GM18520 (cell line): ENCODE data around the gene LRRC47.
"Not testable (repeated sequence)": the region's sequence is repeated elsewhere in the genome, so short reads cannot be mapped to it uniquely, and the experiment has no call there.

Experiments
- ATAC-seq: cut with Tn5 transposase; IDR thresholded peaks from one replicate; pipeline ENCODE4 v1.9.1; 2021; ENCODE audit not compliant: unreplicated experiment

Gene LRRC47

DNA sequence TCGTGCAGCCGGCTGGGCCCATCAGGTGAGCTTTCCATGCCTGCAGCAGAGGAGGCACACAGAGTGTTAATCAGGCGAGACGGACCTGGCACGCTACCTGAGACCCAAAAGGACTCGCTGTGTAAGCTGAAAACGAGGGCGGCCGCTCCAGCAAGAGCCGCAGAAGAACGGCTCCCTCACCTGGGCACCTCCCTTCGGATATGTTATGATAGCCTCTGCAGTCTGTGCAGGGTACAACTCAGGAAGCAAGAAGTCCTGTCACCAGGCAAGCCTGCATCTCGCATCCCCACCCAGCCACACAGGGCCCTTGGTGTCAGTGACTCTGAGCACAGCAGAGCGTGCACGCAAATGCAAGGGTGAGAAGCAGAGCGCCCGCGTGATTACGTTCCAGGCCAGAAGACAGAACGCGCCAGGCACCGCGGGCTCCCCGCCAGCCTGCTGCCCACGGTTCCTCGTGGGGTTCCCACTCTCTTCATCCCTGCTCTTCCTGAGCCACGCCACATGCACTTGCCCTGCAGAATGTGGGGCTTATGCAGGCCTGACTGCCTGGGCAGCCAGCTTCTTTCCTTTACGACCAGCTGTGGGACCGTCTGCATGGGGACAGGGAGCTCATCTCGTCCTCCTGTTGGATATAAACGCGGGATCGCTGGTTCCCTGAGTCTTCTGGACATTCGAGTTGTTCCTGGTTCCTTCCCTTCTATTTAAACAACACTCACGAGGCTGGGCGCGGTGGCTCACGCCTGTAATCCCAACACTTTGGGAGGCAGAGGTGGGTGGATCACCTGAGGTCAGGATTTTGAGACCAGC lies 20.2 kb upstream of the LRRC47 start:
- no peak for ATAC-seq

DNA sequence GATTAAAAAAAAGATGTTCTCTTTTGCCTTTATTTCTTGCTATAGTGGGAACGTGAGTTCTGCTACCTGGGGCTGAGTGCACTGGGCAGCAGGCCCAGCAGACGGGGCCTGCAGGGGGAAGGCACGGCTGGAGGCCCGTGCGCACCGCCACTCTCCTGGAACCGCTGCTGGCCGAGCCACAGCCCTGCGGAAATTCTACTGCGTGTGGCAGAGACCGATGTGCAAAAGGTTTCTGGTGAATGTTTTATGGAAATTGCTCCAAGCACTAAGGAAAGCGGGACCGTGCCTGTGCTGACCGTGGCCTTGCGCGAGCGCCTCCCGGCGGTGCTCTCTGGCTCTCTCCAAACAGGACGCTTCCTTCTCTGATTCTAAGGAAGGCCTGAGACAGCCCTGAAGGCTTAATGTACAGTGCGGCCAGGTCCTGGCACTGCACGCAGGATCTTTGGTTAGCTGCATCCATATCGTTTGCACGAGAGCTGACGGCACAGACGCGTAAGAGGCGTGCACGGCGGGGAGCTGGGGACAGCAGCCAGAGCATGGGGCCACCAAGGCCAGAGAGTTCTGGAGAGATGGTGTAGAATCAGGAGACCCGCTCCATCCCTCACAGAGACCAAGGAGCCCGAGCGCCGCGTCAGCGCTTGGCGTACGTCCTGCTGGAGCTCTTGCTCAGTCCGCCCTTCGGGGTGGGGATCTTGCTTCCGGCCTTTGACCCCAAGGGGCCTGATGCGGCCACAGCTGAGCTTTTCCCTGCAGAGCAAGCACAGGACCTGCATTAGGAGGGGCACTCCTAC lies 18.7 kb upstream of the LRRC47 start:
- ATAC-seq = no peak

DNA sequence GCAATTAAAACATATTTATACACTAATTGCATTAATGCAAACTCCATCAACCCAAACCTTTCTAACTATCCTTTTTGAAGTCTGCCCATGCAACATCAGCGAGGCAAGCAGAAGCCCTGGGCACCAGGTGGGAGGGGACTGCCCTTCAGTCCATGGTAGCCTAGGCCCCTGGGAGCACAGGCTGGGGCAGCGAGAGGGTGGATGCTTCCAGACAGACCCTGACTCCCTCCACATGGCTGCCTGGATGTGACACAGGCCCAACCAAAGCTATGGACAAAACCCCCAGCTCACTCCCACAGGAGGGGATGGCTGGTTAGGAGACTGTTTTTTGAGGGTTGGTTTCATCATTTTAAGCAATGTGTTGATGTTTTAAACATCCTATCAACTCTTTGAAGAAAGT lies 17.8 kb upstream of the LRRC47 start:
- ATAC-seq = no peak

DNA sequence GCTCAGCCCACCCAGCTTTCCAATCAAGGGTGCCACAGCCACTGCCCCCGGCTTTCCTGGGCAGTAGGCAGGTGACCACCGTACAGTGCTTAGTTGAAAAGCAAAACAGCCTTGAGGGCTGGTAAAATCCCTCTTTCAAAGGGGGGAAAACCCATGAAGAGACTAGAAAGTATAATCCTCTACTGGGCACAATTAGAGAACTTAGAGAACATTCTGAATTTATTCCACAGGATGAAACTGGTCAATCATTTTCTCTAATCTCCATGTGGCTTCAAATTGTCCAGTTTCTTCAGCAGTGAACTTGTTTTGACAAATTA lies 15.3 kb upstream of the LRRC47 start:
- no peak for ATAC-seq

DNA sequence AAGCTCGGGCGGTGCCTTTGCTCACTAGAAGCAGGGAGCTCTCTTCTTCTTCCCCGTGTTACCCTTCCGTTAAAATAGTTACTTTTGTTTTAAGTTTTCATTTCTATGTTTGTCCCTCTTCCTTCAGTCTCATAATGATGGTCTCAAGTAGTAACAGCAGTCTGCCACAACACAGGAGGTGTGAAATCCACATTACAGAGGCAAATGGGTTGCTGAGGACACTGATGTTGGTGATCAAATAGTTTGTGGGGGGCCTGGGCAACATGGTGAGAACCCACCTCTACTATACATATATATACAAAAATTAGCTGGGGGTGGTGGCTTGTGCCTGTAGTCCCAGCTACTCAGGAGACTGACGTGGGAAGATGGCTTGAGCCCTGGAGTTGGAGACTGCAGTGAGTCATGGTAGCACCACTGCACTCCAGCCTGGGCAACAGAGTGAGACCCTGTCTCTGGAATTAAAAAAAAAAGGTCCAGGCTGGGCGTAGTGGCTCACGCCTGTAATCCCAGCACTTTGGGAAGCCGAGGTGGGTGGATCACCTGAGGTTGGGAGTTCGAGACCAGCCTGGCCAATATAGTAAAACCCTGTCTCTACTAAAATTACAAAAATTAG lies 14.0 kb upstream of the LRRC47 start:
- not testable (repeated sequence) for ATAC-seq

DNA sequence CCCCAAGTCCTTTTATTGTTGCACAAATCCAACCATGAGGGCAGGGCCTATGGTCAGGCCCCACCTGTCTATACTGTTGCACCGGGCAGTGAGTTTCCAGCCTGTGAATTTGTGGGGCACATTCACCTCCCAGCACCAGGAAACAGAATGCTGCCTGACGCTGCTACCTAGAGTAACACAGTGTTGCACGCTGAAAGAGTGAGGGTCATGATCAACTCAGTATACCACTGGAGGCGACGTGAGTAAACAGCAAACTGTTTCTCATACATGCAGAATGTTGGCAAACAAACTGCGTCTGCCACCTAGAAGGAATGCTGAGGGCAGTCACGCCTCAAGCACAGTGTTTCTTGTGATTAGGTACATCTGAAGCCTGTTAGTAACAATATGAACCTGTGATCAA lies 13.4 kb upstream of the LRRC47 start:
- ATAC-seq = no peak

DNA sequence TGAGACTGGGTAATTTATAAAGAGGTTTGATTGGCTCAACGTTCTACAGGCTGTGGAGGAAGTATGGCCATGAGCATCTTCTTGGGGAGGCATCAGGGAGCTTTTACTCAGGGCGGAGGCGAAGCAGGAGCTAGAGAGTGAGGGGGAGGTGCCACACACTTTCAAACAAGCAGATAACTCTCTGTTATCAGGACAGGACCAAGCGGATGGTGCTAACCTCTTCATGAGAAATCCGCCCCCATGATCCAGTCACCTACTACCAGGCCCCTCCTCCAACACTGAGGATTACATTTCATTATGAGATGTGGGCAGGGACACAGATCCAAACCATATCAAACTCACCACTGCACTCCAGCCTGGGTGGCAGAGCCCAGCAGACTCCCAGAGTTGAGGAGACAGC lies 11.5 kb upstream of the LRRC47 start:
- ATAC-seq = no peak

DNA sequence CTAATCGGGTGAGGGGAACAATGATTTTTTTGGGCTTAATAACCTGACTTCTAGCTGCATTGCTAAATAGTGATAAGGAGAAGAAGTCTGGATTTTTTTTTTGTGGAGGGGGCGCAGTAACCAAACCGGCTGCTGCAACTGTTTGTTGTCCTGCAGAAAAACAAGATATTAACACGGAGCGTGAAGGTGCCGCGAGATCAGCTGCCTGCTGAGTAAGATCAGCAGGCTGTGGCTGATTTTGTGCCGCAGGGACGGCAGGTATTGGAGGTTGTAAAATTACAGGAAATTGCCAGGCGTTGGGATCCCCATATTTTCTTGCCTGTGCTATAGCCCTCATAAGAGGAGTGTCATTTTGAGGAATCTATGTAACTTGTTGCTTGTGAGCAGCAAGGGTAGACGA lies 8.7 kb upstream of the LRRC47 start:
- ATAC-seq = no peak

DNA sequence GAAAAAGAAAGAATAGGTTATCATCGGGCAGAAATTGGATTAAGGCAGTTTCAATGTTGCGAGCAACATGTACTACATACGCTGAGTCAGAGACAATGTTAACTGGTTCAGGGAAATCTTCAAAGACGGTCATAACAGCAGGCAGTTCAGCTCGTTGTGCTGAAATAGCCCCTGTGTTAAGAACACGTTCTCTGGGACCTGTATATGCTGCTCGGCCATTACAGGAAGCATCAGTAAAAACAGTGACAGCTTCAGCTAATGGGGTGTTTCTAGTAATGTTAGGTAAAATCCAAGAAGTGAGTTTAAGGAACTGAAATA lies 8.3 kb upstream of the LRRC47 start:
- not testable (repeated sequence) for ATAC-seq

DNA sequence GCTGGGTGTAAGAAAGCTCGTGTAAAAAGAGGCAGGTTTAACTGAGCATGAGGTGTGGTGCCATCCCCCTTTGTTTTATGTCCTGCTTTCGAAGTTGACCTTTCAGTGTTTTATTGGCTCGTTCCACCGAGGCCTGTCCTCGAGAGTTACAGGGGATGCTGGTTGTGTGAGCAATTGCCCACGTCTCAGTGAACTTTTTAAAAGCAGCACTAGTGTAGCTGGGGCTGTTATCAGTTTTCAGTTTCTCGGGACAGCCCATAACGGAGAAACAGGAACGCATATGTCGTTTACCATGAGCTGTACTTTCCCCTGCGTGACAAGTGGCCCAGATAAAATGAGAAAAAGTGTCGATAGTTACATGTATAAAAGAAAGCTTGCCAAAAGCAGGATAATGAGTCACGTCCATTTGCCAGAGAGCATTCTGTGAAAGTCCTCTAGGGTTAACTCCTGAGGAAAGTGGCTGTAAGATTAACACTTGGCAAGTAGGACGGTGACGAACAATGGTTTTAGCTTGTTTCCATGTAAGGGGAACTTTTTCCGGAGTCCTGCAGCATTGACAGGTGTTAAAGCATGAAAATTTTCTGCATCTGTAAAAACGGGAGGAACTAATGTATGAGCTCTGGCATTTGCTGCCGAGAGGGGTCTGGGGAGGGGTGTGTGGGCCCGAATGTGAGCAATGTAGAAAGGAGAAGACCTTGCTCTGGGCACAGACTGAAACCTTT lies 7.8 kb upstream of the LRRC47 start:
- no peak for ATAC-seq

DNA sequence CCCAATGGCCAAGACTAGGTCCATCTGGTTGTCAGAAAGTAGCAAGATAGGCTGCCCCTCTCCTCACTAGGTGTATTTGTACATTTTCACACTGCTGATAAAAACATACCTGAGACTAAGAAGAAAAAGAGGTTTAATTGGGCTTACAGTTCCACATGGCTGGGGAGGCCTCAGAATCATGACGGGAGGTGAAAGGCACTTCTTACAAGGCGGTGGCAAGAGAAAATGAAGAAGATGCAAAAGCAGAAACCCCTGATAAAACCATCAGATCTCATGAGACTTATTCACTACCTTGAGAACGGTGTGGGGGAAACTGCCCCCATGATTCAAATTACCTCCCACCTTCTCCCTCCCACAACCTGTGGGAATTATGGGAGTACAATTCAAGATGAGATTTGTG lies 4.5 kb upstream of the LRRC47 start:
- not testable (repeated sequence) for ATAC-seq

DNA sequence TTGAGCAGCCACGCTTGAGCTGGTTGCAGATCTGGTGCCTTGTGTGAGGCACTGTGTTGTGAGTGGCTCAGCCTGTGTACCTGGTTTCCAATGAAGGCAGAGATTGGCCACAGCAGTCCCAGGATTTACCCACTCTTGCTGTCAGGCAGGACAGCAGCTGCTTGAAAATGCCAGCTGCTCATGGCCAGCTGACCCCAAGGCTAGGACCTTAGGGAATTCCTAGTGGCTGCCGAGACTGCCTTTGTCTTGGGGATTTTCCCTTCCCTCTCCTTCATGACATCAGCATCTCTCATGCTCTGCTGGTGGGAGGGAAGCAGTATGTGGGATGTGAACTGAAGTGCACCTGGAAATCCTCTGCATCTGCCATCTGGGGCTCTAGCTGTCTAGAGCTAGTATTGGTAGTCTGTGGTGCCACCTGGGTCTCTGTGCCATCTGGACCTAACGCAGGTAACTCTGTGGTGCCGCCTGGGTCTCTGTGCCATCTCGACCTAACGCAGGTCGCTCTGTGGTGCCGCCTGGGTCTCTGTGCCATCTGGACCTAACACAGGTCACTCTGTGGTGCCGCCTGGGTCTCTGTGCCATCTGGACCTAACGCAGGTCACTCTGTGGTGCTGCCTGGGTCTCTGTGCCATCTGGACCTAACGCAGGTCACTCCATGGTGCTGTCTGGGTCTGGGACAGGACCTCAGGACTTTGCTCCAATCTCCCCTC lies 3.8 kb upstream of the LRRC47 start:
- no peak for ATAC-seq

DNA sequence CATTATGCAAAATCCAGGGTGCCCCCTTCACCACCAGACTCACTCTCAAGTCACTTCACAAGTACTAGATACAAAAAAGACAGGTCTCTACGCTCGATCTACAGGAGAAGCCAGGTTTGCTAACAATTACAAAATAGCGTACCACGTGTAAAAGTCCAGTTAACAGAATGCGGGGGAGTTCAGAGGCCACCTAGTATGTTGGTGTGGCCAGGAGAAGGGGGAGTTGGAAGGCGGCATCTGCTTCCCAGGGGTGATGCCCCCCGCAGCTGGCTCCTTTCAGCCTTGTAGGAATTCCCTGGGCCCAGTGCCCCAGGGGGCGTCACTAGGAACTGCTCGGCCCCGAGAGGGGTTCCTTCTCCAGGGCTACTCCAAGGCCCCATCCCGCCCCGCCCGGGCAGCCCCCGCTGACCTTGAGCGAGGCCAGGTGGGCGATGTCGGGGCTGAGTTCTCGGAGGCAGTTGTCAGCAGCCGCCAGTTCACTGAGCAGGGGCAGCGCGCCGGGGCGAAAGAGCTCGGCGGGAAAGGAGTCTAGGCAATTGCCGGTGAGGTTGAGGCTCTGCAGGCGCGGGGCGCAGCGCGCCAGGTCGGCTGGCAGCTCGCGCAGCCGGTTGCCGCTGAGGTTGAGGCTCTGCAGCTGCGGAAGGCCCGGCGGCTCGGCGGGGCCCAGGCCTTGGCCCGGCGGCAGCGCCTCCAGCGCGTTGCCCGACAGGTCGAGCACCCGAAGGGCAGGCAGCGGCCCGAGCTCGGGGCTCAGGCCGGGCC lies 664 bp downstream of the LRRC47 start:
- ATAC-seq = no peak

DNA sequence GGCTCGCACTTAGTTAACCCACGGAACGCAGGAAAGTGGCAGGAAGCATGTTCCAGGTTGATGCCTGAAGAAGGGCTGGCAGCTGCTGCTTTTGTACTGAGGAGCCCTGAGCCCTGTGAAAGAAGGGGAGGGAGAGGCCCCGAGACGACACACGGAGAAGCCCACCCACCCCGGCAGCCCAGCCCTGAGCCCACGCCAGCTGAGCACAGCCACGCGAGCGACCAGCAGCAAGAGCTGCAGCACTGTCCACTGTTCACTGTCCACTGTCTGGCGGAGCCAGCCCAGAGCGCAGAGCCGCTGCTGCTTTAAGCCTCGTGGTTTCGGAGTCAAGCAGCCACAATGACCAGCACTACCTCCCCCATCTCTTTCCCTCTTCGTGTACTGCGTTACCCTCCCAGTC lies 5.3 kb downstream of the LRRC47 start:
- no peak for ATAC-seq

DNA sequence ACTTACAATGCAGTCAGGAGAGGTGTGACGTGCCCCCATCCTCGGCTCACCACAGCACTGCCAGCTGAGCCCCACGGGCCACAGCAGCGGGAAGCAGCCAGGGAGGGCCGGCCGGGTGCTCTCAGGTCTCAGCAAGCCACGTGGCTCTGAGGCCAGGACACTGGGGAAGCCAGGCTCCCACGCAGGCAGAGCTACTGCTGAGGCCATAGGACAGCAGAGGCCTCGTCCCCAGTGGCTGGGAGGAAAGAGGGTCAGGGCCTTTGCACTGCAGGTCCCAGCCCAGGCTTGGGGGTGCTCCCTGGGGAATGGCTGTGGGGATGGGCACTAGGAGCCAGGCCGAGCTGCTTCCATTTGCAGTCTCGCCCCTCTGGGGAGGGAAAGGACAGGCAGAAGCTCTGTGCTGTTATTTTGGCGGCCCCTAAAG lies 5.8 kb downstream of the LRRC47 start:
- ATAC-seq = no peak

DNA sequence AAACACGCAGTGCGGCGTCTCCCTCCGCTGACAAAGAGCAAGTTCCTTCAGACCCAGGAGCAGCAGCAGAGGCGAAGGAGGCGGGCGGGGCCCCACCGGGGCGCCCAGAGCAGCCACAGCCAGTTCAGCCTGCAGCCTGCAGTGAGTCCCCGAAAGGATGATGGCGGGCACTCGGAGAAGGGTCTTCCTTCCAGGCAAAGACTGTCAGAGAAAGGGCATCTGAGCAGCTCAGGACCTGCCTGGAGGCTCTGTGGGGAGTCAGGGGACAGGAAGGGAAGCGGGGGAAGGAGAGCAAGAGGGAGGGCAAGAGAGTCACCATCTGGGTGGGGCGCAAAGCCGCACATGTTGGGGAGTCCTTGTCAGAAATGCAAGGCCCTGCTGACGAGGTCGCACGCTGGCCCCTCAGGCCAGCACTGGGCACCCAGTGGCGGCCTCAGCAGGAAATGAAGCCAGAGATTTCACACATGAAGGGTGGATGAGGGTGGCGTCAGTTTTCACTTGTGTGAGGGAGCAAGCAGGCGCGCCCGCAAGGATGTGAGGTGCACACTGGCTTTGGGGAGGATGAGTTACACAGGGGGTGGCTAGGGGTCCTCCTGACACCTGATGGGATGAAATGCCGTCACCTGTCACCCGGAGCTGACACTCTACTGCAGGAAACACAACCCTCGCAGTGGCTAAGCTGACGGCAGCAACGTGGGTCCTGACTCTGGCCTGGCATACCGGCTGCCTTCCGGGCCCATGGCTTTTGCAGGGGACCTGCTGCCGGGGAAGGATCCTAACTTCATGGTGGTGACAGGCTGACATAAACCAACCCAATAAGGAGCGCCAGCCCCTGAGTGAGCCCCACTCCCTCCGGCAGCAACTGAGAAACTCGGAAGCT lies 6.6 kb downstream of the LRRC47 start:
- no peak for ATAC-seq

DNA sequence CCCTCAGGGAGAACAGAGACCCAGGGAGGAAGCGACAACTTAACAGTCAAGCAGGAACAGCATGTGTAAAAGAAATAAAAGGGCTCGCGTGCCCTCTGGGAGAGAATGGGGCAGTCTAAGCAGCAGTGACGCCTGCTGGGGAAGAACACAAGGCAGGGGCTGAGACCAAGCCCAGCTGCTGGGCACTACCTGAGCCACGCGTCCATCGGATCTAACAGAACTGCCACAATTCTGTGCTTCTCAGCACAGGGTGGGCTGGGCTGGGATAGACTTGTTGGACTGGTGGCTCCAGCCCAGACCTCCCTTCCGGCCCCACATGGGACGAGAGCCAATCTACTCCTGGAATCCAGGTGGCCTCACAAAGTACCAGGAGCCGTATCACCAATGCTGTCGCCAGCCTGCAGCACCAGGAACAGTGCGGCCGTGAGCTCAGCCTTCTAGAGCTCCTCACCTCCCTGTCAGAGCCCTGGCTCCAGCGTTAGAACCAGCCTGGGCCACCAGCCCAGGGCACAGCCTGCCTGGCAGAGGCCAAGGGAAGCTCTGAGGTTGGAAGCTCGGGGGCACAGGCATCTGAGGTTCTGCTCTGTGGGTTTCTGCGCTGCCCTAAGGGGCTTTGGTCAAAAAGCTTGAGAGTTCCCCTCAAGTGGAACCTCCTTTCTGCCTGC lies 7.4 kb downstream of the LRRC47 start:
- ATAC-seq = no peak

DNA sequence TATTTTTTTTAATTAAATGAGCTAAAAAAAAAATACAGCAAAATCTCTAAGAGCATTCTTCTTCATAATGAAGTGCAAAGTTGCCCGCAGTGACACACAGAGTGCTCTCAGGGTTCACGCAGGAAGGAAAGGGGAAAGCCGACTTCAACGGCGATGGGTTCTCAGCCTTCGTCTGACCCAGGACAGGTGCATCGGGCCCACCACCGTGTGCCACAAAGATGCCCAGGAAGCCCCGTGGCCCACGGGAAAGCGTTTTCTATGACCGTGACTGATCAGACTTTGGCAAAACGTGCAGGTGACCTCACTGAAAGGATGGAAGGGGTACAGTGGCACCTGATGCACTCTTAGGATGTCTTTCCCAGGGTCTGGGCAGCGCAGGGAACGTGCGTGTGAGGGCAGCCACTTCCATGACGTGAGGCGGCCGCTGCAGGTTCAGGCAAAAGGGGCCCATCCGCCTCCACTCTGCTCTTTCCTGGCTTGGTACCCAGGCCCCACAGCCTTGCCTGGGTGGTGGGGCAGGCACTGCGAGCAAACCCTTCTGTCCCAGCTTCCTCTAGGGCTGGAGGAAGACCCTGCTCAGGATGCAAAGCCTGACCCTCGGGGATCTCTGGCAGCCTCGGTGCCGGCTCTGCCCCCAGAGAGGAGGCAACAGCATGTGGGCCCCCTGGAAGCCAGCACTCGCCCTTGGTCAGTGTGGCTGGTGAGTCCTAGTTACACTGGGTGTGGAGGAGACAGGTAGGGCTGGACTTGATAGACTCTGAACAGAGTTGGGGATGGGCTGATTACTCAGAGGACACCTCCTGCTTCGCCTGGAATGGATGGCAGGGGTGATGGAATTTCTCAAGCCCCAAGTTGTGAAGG lies 8.3 kb downstream of the LRRC47 start:
- no peak for ATAC-seq
